ENCODE measurements around the gene NFIC.

- no peak for TF ChIP-seq CTCF (IDR thresholded peaks at IDR 0.05; ENCODE audit: low read depth, low read length)
- TF ChIP-seq POLR2A (IDR thresholded peaks at IDR 0.05; ENCODE audit: extremely low read depth, insufficient read length): no peak
- TF ChIP-seq MAX (IDR thresholded peaks at IDR 0.05; ENCODE audit: low read depth, low read length): no peak
- no peak for TF ChIP-seq MYC (IDR thresholded peaks at IDR 0.05; ENCODE audit: low read depth, low read length)
These were observed 109.1 kb downstream of the NFIC start for GRCh38 chr19:3475449-3475848.
